Germinal center (tissue), 1 donor: Measurements from ENCODE around the gene GNG12.

Experiments used
- DNase-seq: peaks from one replicate; pipeline ENCODE4 v3.0.0; 2012; ENCODE audit warnings: mixed read lengths, low spot score

GNG12 gene

DNA sequence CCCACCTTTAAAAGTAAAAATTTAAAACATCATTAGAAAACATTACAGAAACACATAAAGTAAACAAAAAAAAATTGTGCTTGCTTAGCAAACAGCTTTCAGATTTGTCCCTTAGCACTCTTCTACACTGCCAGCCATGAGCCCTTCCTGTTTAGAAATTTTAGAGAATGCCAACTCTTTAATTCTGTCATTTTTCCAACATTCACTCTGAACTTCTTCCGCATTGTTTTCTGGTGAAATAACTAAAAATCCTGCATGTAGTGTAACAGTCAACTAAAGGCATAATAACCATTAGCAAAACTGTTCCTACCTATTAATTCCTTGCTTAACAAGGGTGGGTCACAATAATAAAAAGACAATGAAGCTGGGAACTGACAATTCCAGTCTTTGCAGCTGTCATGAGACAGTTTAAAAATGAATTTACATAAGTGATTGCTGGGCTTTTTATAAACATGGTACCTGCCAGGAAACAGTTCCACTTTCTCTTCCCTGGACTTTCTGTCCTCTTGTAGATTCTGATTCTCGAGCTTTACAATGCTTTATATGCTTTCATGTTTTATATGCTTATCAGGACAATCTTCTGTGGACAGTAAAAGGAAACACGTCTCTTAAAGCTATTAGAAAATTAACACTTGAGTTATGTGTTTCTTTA is 19.0 kb downstream of the GNG12 start:
- DNase-seq: no peak

DNA sequence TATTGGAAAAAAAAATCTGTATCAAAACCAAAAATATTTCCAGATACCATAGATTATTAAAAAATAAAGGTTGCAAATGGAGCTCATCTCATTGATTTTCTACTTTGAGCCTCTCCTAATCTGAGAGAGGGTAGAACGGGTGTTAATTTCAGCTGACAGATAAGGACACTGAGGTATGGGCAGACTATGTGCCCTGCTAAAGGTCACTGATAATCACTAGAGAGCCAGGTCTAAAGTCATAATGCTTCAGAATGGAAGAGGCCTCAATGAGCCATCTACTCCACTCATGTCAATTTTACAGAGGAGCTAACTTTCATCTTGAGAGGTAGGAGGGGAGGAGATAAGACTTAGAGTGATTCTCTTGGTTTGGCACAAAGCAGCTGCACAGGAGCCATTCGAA is 21.0 kb downstream of the GNG12 start:
- DNase-seq: no peak

DNA sequence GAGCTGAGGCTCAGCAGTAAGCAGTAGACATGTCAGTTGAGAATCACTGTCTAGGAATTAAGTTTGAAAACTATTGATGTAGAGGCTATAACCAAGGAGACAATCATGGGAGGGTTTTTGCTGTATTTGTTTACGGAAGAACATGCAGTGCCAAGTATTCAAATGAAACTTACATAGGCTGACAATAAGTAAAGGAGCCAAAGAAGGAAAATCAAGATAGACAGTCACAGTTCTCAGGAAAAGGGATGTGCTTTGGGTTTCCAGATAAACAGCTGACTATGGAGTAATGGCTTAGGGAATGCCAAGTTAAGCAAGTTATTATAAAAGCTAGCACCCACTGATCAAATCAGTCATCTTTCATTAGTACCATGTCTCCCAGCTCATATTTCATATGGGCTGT is 21.5 kb downstream of the GNG12 start:
- no peak for DNase-seq

DNA sequence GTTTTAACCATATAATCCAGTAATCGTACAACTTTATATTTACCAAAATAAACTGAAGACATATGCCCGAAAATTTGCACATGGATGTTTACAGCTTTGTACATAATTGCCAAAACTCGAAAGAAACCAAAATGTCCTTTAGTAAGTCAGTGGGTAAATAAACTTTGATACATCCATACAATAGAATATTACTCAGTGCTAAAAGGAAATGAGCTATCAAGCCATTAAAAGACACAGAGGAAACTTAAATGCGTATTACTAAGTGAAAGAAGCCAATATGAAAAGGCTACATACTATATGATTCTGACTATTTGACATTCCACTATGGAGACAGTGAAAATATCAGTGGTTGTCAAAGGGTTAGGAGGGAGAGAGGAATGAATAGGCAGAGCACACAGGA is 23.4 kb downstream of the GNG12 start:
- DNase-seq: no peak

DNA sequence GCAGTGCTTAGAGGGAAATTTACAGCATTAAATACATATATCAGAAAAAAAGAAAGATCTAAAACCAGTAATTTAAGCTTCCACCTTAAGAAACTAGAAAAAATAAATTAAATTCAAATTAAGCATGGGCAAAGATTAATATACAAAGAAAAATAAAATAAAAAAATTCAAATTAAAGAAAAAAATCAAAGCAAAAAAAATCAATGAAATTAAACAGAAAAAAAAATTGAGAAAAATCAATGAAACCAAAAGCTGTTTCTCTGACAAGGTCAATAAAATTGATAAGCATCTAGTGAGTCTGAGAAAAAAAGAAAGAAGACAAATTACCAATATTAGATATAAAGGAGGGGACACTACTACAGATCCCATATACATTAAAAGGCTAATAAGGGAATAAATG is 26.0 kb downstream of the GNG12 start:
- no peak for DNase-seq

DNA sequence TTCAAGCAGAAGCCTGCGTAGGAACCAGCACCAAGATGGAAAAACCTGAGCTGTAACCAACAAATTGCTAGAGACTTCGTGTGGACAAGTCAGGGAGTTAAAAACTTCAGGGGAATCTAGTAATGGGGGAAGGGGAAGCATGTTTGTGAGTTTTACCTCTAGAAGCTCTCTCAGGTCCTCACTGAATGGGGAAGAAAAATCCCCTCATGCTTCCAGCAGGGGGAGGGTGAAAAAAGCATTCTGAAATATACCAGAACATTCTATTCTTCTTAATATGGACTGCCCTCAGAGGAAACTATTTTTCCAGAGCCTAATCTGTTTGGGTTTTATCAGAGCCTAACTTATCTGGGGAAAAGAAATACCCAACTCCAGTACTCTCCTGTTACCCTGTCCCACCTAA is 28.6 kb downstream of the GNG12 start:
- no peak for DNase-seq

DNA sequence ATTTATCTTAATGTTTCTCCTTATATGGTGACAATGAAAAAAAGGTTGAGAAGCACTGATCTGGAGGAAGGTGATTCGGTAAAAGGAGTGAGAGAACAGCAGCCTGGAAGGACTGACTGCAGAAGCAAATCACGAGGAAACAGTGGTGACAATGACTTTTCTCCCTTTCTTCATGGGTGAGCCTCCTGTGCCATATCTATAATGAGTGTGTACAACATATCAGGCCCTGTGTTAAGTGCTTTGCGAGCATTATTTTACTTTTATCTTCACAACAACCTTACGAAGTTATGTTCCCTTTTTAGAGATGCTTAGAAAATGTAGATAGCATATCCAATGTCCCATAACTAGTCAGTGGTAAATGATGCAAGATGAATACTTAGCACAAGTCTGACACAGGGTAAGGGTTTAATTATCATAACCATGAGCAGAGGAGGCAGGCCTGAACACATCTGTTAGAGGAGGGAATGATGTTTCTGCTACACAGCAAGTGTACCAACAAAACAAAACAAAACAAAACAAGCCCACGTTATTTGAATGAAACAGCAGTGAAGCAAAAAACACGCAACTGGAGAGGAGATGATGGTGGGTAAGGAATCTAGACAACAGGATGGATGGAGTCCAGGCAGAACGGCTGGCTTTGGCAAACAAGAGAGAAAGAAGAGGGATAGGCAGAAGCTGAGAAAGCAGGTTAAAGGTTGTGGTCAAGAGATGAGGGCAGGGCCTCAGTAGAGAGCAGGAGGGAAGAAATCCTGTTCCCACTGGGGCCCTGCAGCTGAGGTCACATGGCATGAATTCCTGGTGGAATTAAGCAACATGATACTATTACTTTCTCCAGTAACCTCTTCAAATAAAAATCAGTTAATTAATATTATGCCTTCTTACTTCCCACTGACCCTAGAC is 29.6 kb downstream of the GNG12 start:
- DNase-seq: no peak

DNA sequence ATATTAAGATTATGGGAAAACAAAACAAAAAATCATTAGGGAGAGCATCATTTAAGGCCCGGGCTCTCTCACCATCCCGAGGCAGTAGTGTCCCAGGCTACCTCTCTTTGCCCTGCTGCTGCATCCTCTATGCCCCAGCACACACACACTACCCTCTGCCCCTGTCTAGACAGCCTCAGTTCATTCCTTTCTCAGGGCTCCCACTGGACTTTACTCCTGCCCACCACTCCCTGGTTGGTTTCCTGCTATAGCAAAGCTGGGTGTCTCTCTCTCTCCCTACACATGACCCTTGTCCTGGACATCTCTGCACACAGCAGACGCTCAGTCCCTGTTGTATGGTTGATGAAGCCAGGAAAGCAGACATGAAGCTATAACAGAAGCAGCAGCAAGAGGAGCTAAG is 30.7 kb downstream of the GNG12 start:
- no peak for DNase-seq

DNA sequence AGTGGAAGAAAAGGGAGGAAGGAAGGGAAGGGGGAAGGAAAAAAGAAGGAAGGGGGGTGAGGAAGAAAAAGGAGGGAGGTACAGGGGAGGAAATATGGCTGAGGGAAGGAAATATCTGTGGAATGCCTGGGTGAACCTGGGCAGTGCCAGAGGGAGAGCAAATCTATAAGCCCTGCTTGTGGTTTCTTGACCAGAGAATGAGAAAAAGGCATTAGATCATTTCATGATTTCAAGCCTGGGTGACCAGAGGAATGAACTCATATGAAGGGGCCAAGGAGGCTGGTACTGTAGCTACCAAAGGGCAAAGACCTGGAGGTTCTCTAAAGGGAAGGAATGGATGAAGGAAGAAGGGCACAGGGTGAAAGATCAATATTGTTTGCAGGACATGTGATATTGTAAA is 31.4 kb downstream of the GNG12 start:
- DNase-seq: no peak

DNA sequence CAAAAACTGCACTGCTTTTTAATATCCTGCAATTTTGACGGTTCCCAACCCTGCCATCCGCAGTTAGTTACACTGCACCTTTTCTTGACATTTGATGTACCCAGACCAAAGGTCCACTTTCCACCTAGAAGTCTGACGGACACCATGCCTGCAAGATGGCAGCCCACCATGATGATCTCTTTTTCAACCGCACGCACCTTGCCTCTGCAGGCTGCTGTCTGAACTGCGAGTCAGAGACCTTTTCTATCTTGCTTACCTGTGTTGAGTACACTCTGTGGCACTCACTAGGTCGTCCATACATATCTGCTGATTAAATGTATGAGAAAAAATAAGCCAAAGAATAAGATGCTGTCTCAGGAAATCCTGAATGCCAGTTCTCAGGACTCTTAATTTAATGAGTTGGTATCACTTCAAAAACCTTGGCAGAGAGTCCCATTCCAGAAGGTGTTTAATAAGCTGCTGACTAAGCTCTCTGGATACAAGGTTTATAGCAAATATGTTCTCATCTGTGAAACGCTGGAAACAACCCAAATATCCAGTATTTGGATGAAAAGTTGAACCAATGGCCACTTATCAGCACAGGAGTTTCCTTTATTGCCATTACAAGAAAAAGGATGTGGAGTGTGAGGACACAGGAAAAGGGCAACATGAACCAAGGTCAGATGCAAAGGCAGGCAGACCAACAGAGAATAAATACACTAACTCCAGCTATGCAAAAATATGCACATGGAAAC is 37.9 kb downstream of the GNG12 start:
- DNase-seq: no peak

DNA sequence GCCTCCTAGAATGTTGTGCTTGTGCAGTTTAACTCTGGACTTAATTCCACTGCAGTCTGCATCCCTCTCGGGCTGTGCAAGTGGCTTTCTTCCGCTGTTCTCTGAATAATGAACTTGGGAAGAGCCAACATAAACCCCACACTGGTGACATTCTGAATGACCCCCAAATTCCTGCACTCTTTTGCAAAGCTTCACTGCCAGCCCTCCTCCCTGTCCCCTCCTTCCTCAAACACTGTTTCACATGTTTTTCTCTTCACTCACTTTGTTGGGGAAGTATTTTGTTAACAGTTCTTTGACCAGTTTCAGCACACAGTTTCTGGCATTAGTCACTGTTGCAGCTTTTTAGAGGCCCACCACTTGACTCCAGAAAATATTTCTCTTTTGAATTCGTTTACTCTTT is 39.7 kb downstream of the GNG12 start:
- no peak for DNase-seq

DNA sequence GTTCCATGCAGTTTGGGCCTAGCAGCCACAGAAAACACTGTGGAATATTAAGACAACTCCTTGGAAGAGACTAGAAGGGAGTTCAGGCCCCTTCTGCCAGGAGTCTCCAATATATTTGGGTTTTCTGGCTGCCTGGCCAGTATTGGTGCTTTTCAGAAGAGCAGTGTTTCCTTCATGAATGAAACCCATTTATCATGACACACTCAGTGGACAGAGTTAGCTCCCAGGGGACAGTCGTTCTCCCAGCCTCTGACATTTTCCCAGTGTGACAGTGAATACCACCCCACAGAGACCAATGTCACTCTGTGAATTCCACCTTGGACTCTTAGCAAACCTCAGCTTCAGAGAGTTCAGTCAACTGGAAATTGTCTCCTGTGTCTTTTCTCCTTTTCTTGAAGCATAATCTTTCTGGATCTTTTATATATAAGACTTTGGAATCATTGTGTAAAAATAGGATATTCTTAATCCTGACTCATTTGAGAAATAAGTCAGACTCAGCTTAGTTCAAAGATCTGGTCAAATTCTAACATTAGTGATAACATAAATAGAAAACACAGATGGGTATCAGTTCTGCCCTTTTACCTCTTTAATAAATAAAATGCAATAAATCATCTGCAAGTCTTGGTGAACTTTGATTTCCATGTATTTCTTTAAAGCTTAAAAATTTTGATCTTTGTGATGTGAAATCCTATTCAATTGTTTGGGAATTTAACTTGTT is 40.4 kb downstream of the GNG12 start:
- no peak for DNase-seq

DNA sequence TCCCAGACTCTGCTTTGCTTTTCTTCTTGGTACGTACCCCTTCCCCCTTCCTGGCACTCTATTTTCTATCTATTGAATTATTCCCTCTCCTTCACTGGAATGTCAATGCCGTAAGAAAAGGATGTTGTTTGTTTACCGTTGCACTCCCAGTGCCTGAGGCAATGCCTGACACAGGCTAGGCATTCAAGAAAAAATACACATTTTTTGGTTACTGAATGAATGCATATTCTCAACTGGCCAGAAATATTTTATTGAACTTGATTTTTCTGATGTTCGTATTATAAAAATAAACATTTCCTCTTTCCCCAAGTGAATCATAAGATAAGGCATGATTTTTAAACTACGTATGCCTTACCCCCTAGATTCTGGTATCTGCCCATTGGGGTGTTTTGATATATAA is 41.2 kb downstream of the GNG12 start:
- DNase-seq: no peak

DNA sequence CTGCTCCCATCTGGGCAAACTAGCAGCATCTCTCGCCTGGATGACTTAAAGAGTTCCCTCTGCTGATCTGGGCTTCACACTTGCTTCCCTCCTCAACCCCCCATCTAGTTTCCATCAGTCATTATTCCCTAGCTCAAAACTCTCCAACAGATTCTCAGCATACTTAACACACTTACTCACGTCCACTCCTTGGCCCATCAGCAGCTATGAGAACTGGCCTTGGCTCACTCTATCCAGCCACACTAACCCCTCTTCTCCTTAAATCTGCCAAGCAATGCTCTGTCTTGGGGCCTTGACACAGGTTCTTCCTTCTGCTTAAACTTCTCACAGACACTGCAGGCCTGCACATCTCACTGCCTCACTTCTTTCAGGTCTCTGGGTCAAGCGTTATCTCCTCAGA is 41.6 kb downstream of the GNG12 start:
- DNase-seq: no peak

DNA sequence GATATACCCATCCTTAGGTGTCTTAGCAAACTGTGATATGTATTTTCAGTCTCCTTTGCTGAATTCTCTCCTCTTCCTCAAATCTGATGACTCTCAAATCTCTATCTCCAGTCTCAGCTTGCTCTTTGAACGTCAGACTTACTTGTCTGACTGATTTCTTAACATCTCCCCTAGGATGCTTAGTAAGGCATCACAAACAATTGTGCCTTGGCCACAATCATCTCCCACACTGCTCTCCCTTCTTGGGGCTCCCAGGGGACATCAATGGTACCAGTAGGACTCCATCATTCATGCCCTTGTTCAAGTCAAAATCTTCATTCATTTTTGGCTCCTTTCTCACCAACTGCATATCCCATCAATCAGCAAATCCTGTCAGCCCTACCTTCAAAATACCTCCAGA is 42.0 kb downstream of the GNG12 start:
- DNase-seq: no peak

DNA sequence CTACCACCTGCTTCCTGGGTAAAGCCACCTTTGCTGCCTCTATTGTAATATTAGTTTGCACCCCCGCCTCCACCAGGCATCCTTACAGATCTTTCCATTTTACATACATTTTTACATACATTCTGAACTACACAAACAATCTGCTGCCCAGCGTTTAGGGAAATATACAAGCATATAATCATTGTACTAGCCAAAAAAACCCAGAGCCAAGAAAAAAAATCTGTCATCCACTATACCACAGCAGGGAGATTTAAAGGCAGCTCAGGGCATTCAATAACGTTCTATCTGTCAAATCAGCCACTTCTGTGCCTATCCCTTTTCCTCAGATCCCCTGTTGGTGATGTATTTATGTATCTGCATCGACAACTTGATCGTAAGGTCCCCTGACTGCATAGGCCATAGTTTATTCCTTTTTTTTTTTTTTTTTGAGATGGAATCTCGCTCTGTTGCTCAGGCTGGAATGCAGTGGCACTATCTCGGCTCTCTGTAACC is 43.0 kb downstream of the GNG12 start:
- DNase-seq: no peak

DNA sequence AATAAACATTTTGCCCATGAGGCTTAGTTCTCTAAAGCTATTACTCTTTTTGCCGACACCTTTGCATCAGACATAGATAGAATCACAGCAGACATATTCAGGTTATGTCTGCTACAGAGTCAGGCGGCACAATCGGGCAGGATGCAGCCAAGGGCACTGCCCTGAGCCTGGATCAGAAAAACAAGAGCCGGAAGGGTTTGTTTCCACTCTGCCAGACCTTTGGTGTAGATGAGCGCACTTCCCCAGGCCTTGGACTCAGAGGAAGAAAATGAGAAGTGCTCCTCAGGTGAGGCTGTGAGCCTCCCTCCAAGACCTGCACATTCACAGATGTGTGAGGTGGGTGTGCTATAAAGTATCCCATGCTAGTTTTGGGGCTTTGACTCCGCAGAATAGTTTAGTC is 43.7 kb downstream of the GNG12 start:
- no peak for DNase-seq

DNA sequence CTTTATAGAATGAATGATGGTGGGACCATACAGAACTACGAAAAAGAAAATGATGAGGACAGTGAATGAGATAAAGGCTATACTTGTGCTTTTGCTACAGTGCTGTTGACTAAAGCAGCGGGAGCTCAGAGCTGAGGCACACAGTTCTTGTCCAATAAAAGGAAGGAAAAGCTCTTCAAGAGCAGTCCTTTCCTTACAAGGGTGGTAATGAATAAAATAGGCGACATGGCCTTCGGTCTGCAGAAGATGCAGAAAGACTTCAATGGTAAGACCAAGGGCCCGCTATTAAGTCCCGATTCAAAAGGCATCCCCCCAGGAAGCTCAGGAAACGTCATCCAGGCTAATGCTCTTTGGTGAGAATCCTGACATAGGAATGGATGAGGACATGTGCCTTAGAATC is 44.4 kb downstream of the GNG12 start:
- DNase-seq: no peak

DNA sequence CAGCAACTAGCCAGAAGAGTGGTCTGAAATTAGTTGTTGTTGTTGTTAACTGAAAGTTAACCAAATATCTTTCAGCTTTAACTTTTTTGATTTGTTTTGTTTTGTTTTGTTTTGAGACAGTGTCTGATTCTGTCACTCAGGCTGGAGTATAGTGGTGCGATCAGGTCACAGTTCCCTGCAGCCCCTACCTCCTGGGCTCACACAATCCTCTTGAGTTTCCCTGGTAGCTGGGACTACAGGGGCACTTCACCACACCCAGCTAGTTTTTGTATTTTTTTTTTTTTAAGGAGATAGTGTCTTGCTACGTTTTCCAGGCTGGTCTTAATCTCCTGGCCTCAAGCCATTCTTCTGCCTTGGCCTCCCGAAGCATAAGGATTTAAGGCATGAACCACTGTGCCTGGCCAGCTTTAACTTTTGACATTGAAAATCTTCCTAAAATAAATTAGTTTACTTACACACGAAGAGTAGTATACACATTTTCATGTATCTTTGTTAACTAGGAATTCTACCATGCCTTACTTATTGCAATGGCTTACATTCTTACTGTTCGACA is 45.0 kb downstream of the GNG12 start:
- DNase-seq: no peak

DNA sequence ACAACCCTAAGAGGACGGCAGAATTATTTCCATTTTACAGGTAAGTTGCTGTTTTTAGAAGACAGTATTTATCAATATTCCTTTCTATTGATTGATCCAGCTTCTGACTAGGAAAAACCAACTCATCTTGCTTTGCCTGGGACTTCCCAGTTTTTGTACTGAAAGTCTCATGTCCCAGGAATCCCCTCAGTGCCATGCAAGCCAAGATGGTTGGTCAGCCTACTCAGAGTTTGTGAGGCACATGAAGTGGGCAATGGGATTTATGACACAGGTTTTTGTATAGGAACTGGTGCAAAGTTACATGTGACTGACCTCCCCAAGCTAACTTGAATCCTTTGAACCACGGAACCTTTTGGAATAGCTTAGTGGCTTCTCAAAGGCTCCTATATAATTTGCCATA is 45.5 kb downstream of the GNG12 start:
- no peak for DNase-seq

DNA sequence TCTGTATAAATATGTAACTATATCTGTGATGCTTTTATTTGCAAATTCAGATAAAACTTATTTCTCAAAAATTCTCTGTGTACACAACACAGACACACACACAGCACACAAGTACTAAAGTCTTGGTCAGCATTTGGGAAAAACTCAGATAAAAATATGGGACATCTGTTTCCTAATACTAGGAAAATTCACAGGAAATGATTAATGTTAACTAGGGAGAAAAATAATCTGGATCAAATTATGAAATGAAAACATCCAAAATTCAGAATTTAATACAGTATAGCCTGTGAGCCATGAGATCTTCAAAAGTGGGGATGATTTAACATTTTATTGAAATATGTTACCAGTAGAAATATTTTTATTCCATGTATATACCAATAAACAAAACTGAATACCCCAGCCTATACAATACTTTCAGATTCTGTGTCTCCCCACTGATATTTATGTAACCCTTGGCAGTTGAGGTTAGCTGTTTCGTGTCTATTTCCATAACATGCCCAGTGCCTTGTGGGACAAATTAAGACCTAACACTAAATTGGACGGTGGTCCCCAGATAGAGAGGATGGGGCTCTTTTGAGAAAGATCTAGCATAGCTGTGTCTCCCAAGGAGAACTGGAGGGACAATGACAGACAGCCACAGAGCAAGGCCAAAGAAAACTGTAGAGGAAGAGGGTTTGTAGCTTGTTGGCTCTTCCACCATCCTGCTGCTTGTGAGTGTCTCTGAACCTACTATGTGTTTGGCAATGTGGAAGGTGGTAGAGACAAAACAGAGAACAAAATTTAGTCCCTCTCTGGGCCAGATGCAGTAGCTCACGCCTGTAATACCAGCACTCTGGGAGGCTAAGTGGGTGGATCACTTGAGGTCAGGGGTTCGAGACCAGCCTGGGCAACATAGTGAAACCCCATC is 47.2 kb downstream of the GNG12 start:
- no peak for DNase-seq
